GM12875 (cell line): ENCODE data around the gene SPTBN1.

ENCODE experiments used
- H3K4me3 ChIP-seq: one replicate; pipeline ENCODE4 v1.5.1; 2011; ENCODE audit warnings: low read depth, low read length, control low read depth
- CTCF ChIP-seq: IDR thresholded peaks from 2 replicates; pipeline ENCODE4 v1.5.1; 2011; ENCODE audit warnings: low read depth, mild to moderate bottlenecking, control low read depth, inconsistent platforms, low read length, moderate library complexity, borderline replicate concordance; ENCODE audit not compliant: insufficient read depth

SPTBN1 gene

GRCh38 chr2:54577944-54578647, 122.0 kb downstream of the SPTBN1 start:
- H3K4me3 ChIP-seq, result no peak overlapping the region
- no peak for TF ChIP-seq CTCF

GRCh38 chr2:54578648-54579045, 122.5 kb downstream of the SPTBN1 start:
- H3K4me3 ChIP-seq, result no peak overlapping the region
- no peak for TF ChIP-seq CTCF

GRCh38 chr2:54579061-54579681, 123.0 kb downstream of the SPTBN1 start:
- TF ChIP-seq CTCF, result no peak
- H3K4me3 ChIP-seq, result no peak overlapping the region

- no peak overlapping the region for H3K4me3 ChIP-seq
- TF ChIP-seq CTCF, result no peak
Observed at GRCh38 chr2:54579682-54580620, 123.8 kb downstream of the SPTBN1 start.

- H3K4me3 ChIP-seq, result no peak overlapping the region
Observed at GRCh38 chr2:54581326-54582039, 125.4 kb downstream of the SPTBN1 start.

More at GRCh38 chr2:54581326-54582039, 125.4 kb downstream of the SPTBN1 start:
- TF ChIP-seq CTCF, result no peak
